ENCODE data around the gene XCL1. TPM values are rescaled to one million over a fixed set of nuclear protein-coding genes. Genes with fewer than 3 reads are reported as not detected.
"Not testable (repeated sequence)": the region's sequence is repeated elsewhere in the genome, so short reads cannot be mapped to it uniquely, and the experiment has no call there.

The XCL1 gene
- total and polyA plus RNA-seq, 2 donors (not counting 1 experiment from before 2014, with no cell fraction given) = not detected

DNA sequence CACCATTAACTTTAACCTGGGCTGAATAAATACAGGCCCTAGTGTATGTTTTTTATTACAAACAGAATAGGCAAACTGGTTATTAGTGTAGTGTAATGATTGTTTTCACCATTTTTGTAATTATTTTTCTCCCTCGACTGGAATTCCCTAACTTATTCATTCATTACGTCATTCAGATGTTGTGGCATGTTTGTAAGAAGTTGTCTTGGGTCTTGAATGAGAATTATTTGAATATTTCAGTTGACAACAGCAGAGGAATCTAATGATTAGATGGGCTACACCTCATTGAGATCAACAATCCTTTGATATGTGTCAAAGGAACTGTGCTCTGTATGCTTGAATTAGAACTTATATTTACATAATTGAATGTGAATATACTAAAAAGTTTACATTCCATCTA, 12.8 kb downstream of the XCL1 start:
- Histone ChIP-seq H3K27ac (ENCODE audit: insufficient read depth, low read length) (no peak overlapping the region), H3K79me2 (ENCODE audit: control insufficient read depth, insufficient read depth, low read length) (no peaks in the 10 kb centered on the region), H3K27me3 (ENCODE audit: control insufficient read depth, insufficient read depth, low read length) (no peaks in the 10 kb centered on the region), H3K4me3 (replicated peaks in 1 of 4; ENCODE audit: control extremely low read depth in 1 of 4, insufficient read depth in 1 of 4, low read depth in 3 of 4, low read length in 4 of 4) (no peak overlapping the region), H4K20me1 (ENCODE audit: control insufficient read depth, extremely low read depth, insufficient read depth, low read length) (no peaks in the 10 kb centered on the region), H3K9ac (ENCODE audit: insufficient read depth, low read length) (no peak overlapping the region), H3K4me1 (ENCODE audit: control insufficient read depth, extremely low read depth, insufficient read depth, low read length) (no peaks in the 10 kb centered on the region), H3K36me3 (ENCODE audit: control insufficient read depth, insufficient read depth, low read length) (no peaks in the 10 kb centered on the region), H3K9me3 (ENCODE audit: control insufficient read depth, insufficient read depth, low read depth, low read length) (no peaks in the 10 kb centered on the region), H3K4me2 (ENCODE audit: extremely low read depth, insufficient read depth, low read length) (no peak overlapping the region), H2AFZ (ENCODE audit: low read length) (no peak overlapping the region)
- no peak for DNase-seq (ENCODE audit: low read depth in 2 of 2)
- TF ChIP-seq, protein P1, sequence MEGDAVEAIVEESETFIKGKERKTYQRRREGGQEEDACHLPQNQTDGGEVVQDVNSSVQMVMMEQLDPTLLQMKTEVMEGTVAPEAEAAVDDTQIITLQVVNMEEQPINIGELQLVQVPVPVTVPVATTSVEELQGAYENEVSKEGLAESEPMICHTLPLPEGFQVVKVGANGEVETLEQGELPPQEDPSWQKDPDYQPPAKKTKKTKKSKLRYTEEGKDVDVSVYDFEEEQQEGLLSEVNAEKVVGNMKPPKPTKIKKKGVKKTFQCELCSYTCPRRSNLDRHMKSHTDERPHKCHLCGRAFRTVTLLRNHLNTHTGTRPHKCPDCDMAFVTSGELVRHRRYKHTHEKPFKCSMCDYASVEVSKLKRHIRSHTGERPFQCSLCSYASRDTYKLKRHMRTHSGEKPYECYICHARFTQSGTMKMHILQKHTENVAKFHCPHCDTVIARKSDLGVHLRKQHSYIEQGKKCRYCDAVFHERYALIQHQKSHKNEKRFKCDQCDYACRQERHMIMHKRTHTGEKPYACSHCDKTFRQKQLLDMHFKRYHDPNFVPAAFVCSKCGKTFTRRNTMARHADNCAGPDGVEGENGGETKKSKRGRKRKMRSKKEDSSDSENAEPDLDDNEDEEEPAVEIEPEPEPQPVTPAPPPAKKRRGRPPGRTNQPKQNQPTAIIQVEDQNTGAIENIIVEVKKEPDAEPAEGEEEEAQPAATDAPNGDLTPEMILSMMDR (conservative IDR thresholded peaks at IDR 0.05 in 1 of 2, IDR thresholded peaks at IDR 0.05 in 1 of 2; ENCODE audit: low read depth in 1 of 2, low read length in 2 of 2) = no peak

DNA sequence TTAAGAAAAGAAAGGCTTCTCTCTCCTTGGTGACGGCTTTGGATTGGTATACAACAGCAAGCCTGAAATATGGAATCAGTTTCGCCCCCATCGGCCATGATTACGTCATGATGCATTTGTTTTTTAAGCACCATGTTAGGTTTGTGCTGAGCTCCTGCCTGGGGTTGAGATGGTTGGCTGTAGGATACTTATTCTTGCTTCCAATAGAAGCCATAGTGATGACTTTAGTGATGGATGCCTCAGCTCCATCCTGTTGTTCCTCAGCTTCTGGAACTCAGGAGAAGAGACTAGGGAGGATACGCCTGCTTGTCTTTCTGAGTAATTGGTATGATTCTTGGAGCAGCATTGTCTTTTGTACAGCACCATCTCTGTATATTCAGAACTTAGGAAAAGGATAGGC, 14.7 kb downstream of the XCL1 start:
- H3K4me3 ChIP-seq (replicated peaks in 1 of 4; ENCODE audit: control extremely low read depth in 1 of 4, insufficient read depth in 1 of 4, low read depth in 3 of 4, low read length in 4 of 4) = no peak overlapping the region
- H3K27me3 ChIP-seq (ENCODE audit: control insufficient read depth, insufficient read depth, low read length) = no peaks in the 10 kb centered on the region
- no peak overlapping the region for H3K4me2 ChIP-seq (ENCODE audit: extremely low read depth, insufficient read depth, low read length)
- no peaks in the 10 kb centered on the region for H3K9me3 ChIP-seq (ENCODE audit: control insufficient read depth, insufficient read depth, low read depth, low read length)
- TF ChIP-seq, protein P1 (conservative IDR thresholded peaks at IDR 0.05 in 1 of 2, IDR thresholded peaks at IDR 0.05 in 1 of 2; ENCODE audit: low read depth in 1 of 2, low read length in 2 of 2) = no peak
- TF ChIP-seq EZH2 (IDR thresholded peaks at IDR 0.05; ENCODE audit: low read length, missing control alignments) = no peak
- H3K27ac ChIP-seq (ENCODE audit: insufficient read depth, low read length) = no peak overlapping the region
- no peak overlapping the region for H2AFZ ChIP-seq (ENCODE audit: low read length)
- no peaks in the 10 kb centered on the region for H3K4me1 ChIP-seq (ENCODE audit: control insufficient read depth, extremely low read depth, insufficient read depth, low read length)
- no peaks in the 10 kb centered on the region for H3K36me3 ChIP-seq (ENCODE audit: control insufficient read depth, insufficient read depth, low read length)
- no peaks in the 10 kb centered on the region for H4K20me1 ChIP-seq (ENCODE audit: control insufficient read depth, extremely low read depth, insufficient read depth, low read length)
- H3K9ac ChIP-seq (ENCODE audit: insufficient read depth, low read length) = no peak overlapping the region
- DNase-seq (ENCODE audit: low read depth in 2 of 2) = no peak
- no peaks in the 10 kb centered on the region for H3K79me2 ChIP-seq (ENCODE audit: control insufficient read depth, insufficient read depth, low read length)

DNA sequence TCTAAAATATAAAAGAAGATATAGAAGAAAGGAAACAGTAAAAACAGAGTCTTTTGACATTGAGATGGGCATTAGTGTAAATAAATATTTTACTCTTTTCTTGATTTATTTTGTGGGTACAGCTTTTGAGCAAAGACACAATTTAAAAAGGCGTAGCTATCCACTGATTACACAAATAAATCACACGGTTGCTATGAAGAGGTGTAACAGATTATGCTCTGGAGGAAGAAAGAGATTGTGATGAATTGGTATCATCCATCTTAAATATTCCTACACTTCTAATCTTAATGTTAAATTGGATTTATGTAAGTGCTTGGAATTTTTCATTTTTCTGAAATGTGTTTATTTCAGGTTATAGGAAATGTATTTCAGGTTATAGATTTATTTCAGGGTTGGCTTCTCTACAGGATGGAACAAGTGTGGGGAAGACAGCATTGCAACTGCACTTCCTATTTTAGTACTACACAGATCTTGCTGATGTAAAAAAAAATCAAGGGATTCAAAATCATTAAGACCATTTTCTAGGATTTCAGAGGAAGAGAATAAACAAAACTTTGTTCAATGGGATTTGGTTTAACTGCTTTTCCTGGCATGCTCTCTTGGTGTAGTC, 15.3 kb downstream of the XCL1 start:
- H3K79me2 ChIP-seq (ENCODE audit: control insufficient read depth, insufficient read depth, low read length) = no peaks in the 10 kb centered on the region
- H3K9me3 ChIP-seq (ENCODE audit: control insufficient read depth, insufficient read depth, low read depth, low read length) = no peaks in the 10 kb centered on the region
- H3K9ac ChIP-seq (ENCODE audit: insufficient read depth, low read length) = no peak overlapping the region
- no peaks in the 10 kb centered on the region for H3K27me3 ChIP-seq (ENCODE audit: control insufficient read depth, insufficient read depth, low read length)
- no peak overlapping the region for H3K4me3 ChIP-seq (replicated peaks in 1 of 4; ENCODE audit: control extremely low read depth in 1 of 4, insufficient read depth in 1 of 4, low read depth in 3 of 4, low read length in 4 of 4)
- H3K4me1 ChIP-seq (ENCODE audit: control insufficient read depth, extremely low read depth, insufficient read depth, low read length) = no peaks in the 10 kb centered on the region
- H3K27ac ChIP-seq (ENCODE audit: insufficient read depth, low read length) = no peak overlapping the region
- no peaks in the 10 kb centered on the region for H4K20me1 ChIP-seq (ENCODE audit: control insufficient read depth, extremely low read depth, insufficient read depth, low read length)
- H3K4me2 ChIP-seq (ENCODE audit: extremely low read depth, insufficient read depth, low read length) = no peak overlapping the region
- no peak for DNase-seq (ENCODE audit: low read depth in 2 of 2)
- no peak for TF ChIP-seq EZH2 (IDR thresholded peaks at IDR 0.05; ENCODE audit: low read length, missing control alignments)
- TF ChIP-seq, protein P1 (conservative IDR thresholded peaks at IDR 0.05 in 1 of 2, IDR thresholded peaks at IDR 0.05 in 1 of 2; ENCODE audit: low read depth in 1 of 2, low read length in 2 of 2) = no peak
- H2AFZ ChIP-seq (ENCODE audit: low read length) = no peak overlapping the region
- no peaks in the 10 kb centered on the region for H3K36me3 ChIP-seq (ENCODE audit: control insufficient read depth, insufficient read depth, low read length)

DNA sequence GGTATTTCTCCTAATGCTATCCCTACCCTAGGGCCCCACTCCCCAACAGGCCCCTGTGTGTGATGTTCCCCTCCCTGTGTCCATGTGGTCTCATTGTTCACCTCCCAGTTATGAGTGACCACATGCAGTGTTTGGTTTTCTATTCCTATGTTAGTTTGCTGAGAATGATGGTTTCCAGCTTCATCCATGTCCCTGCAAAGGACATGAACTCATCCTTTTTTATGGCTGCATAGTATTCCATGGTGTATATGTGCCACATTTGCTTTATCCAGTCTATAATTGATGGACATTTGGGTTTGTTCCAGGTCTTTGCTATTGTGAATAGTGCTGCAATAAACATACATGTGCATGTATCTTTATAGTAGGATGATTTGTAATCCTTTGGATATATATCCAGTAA, 19.0 kb downstream of the XCL1 start:
- not testable (repeated sequence) for H3K9ac ChIP-seq (ENCODE audit: insufficient read depth, low read length); H3K27me3 ChIP-seq (ENCODE audit: control insufficient read depth, insufficient read depth, low read length); H2AFZ ChIP-seq (ENCODE audit: low read length); H3K79me2 ChIP-seq (ENCODE audit: control insufficient read depth, insufficient read depth, low read length); H4K20me1 ChIP-seq (ENCODE audit: control insufficient read depth, extremely low read depth, insufficient read depth, low read length); H3K4me3 ChIP-seq (replicated peaks in 1 of 4; ENCODE audit: control extremely low read depth in 1 of 4, insufficient read depth in 1 of 4, low read depth in 3 of 4, low read length in 4 of 4); H3K36me3 ChIP-seq (ENCODE audit: control insufficient read depth, insufficient read depth, low read length); H3K4me2 ChIP-seq (ENCODE audit: extremely low read depth, insufficient read depth, low read length); H3K4me1 ChIP-seq (ENCODE audit: control insufficient read depth, extremely low read depth, insufficient read depth, low read length); H3K9me3 ChIP-seq (ENCODE audit: control insufficient read depth, insufficient read depth, low read depth, low read length); H3K27ac ChIP-seq (ENCODE audit: insufficient read depth, low read length); DNase-seq (ENCODE audit: low read depth in 2 of 2)

Measured in fibroblast of lung (primary cell).